GM12878 (cell line): Measurements from ENCODE around the gene UBE3B. TPM values are rescaled to one million over a fixed set of nuclear protein-coding genes. Genes with fewer than 3 reads are reported as not detected.

Experiments used
- ATAC-seq: fragments of 200-7000 bp; cut with Tn5 transposase; 3 replicates; pipeline ENCODE4 v1.9.1; 2020; ENCODE audit warnings: mild to moderate bottlenecking, moderate library complexity
- BruUV-seq: library from RNA; stranded (reverse); fragments of 400-500 nt; replicated peaks from 2 replicates; lab custom pipeline; 2021; lab: Mats Ljungman, UMichigan
- CTCF ChIA-PET: fragments of 300-600 bp; sonication (Branson Sonifier 250); formaldehyde crosslinking; extraction: SDS; loops from one replicate; lab custom pipeline; 2021; ENCODE audit warnings: inconsistent platforms; lab: Yijun Ruan, JAX
- POLR2A ChIA-PET: fragments of 350-600 bp; formaldehyde crosslinking; extraction: SDS; loops from one replicate; lab custom pipeline; 2021; ENCODE audit warnings: inconsistent platforms; lab: Charles Lee
- RAD21 ChIA-PET: fragments of 300-600 bp; sonication (Branson Sonifier 250); formaldehyde crosslinking; loops from one replicate; lab custom pipeline; 2023; ENCODE audit warnings: antibody characterized with exemption; ENCODE audit not compliant: unreplicated experiment; lab: Charles Lee
- SMC1A ChIA-PET: fragments of 300-600 bp; sonication (Branson Sonifier 250); formaldehyde crosslinking; loops from one replicate; lab custom pipeline; 2023; ENCODE audit not compliant: unreplicated experiment, uncharacterized antibody; lab: Charles Lee
- DNase-seq: peaks from one replicate; pipeline ENCODE4 v3.0.0-alpha.2; 2011; ENCODE audit warnings: low read depth, low spot score
- FAIRE-seq: peaks from 3 replicates; lab custom pipeline; 2011; peaks lifted over from hg19 to GRCh38; lab: Jason Lieb, UNC
- H2AFZ ChIP-seq: 2 replicates; pipeline ENCODE4 v1.6.0; 2011; ENCODE audit warnings: low read depth, low read length, control low read depth; ENCODE audit not compliant: control insufficient read depth
- H3K27ac ChIP-seq: 2 replicates; pipeline ENCODE4 v1.5.1; 2011; ENCODE audit warnings: control low read depth; ENCODE audit not compliant: control insufficient read depth, insufficient read depth
- H3K27me3 ChIP-seq, 2 experiments: replicated peaks in 1 of 2; 2 replicates each; pipeline versions ENCODE4 v1.6.0 to v1.6.1; 2011; ENCODE audit warnings: low read length in 1 of 2; ENCODE audit not compliant: control insufficient read depth in 2 of 2, insufficient read depth in 2 of 2
- H3K36me3 ChIP-seq, 2 experiments: 2 replicates each; pipeline ENCODE4 v1.5.1; 2011; ENCODE audit warnings: low read length in 1 of 2; ENCODE audit not compliant: control insufficient read depth in 2 of 2, insufficient read depth in 2 of 2
- H3K4me1 ChIP-seq: 2 replicates; pipeline ENCODE4 v1.6.1; 2011; ENCODE audit warnings: mild to moderate bottlenecking, low read length, moderate library complexity, mixed read lengths; ENCODE audit not compliant: control insufficient read depth, insufficient read depth
- H3K4me2 ChIP-seq: 2 replicates; pipeline ENCODE4 v1.6.0; 2011; ENCODE audit warnings: control low read depth; ENCODE audit not compliant: control insufficient read depth, insufficient read depth
- H3K4me3 ChIP-seq: fragments of 200-600 bp; sonication (generic); 2 replicates; pipeline ENCODE4 v1.5.1; 2016
- H3K79me2 ChIP-seq: 2 replicates; pipeline ENCODE4 v1.6.0; 2011; ENCODE audit warnings: low read length; ENCODE audit not compliant: control insufficient read depth, insufficient read depth
- H3K9ac ChIP-seq: 2 replicates; pipeline ENCODE4 v1.8.0; 2011; ENCODE audit warnings: low read length, control low read depth, mixed read lengths; ENCODE audit not compliant: control insufficient read depth, insufficient read depth
- H3K9me3 ChIP-seq: replicated peaks from 3 replicates; pipeline ENCODE4 v1.5.1; 2011; ENCODE audit warnings: mild to moderate bottlenecking, low read length; ENCODE audit not compliant: control insufficient read depth, insufficient read depth
- H4K20me1 ChIP-seq: 2 replicates; pipeline ENCODE4 v1.6.0; 2011; ENCODE audit not compliant: control insufficient read depth, insufficient read depth
- KDM1A ChIP-seq: fragments of 200-600 bp; sonication (generic); IDR thresholded peaks from 2 replicates; pipeline ENCODE4 v1.6.1; 2016; ENCODE audit warnings: borderline replicate concordance
- NFYA ChIP-seq: IDR thresholded peaks from 2 replicates; pipeline ENCODE4 v1.6.1; 2011; ENCODE audit warnings: low read depth, mild to moderate bottlenecking, low read length, improper control_type of control experiment, borderline replicate concordance
- NFYB ChIP-seq: IDR thresholded peaks from 2 replicates; pipeline ENCODE4 v1.6.1; 2011; ENCODE audit warnings: low read depth, mild to moderate bottlenecking, low read length, improper control_type of control experiment, moderate library complexity; ENCODE audit not compliant: insufficient read depth
- SREBF2 ChIP-seq: IDR thresholded peaks from 2 replicates; pipeline ENCODE4 v1.6.1; 2012; ENCODE audit warnings: mild to moderate bottlenecking, low read length
- TCF3 ChIP-seq: IDR thresholded peaks from 2 replicates; pipeline ENCODE4 v1.6.1; 2012; ENCODE audit warnings: low read depth, mild to moderate bottlenecking, low read length, borderline replicate concordance; ENCODE audit not compliant: insufficient read depth
- ZNF217 ChIP-seq: fragments of 450-650 bp; IDR thresholded peaks from 2 replicates; pipeline ENCODE4 v1.6.1; 2017; ENCODE audit warnings: antibody characterized with exemption, mild to moderate bottlenecking
- ZSCAN29 ChIP-seq: fragments of 450-650 bp; IDR thresholded peaks from 2 replicates; pipeline ENCODE4 v1.6.1; 2017; ENCODE audit warnings: mild to moderate bottlenecking, moderate library complexity
- WGBS: methylation state at CpG from one replicate; pipeline ENCODE4 v1.1.6; 2016; ENCODE audit warnings: low lambda C conversion rate; ENCODE audit not compliant: insufficient replicate concordance, insufficient coverage; ENCODE audit errors: missing lambda C conversion rate; 5-methylcytosine and 5-hydroxymethylcytosine counted together
- in situ Hi-C: fragments of 300-500 bp; cut with MboI; formaldehyde crosslinking; loops from 9 replicates; pipeline ENCODE4 v1.14.3; 2018; ENCODE audit warnings: mixed read lengths
- intact Hi-C: fragments of 100-400 bp; cut with micrococcal nuclease; formaldehyde crosslinking; loops from one replicate; pipeline ENCODE4 v1.14.2; 2022; ENCODE audit not compliant: unreplicated experiment
- polyA plus RNA-seq, 11 experiments: library from polyadenylated mRNA; depleted of rRNA in 4 of 11; unstranded in 6 of 11; stranded (reverse) in 5 of 11; fragments of >200 nt; fragmentation: Nextera tagmentation in 4 of 11; fragmentation: Illumina TruSeq in 1 of 11; extraction: Ambion mirVana in 4 of 11; extraction: Trizol in 1 of 11; gene quantifications; 1 replicate in 1 of 11; 2 replicates in 10 of 11; pipeline versions ENCODE4 v1.2.1 to v1.2.3, GENCODE V29; 2011 to 2016; ENCODE audit warnings: inconsistent platforms in 2 of 11, missing spikeins in 2 of 11, low read depth in 1 of 11
- total RNA-seq, 4 experiments: library from RNA; depleted of rRNA in 3 of 4; stranded (reverse); fragments of >200 nt in 3 of 4; fragmentation: Illumina TruSeq in 1 of 4; extraction: Trizol in 1 of 4; gene quantifications; 2 replicates each; pipeline versions ENCODE4 v1.2.1 to v1.2.3, GENCODE V29; 2013 to 2021
- TF ChIP-seq, protein P1 (sequence below): IDR thresholded peaks from 2 replicates; pipeline ENCODE4 v1.6.1; 2011; ENCODE audit warnings: low read depth, mild to moderate bottlenecking, low read length, moderate library complexity, borderline replicate concordance; ENCODE audit errors: extremely low read depth
- TF ChIP-seq, protein P2 (sequence below): fragments of 450-650 bp; IDR thresholded peaks from 2 replicates; pipeline ENCODE4 v1.6.1; 2017; ENCODE audit warnings: antibody characterized with exemption, mild to moderate bottlenecking, moderate library complexity
- TF ChIP-seq, protein P3 (sequence below): IDR thresholded peaks from 2 replicates; pipeline ENCODE4 v1.6.1; 2012; ENCODE audit warnings: low read depth, low read length, improper control_type of control experiment

UBE3B gene
- total and polyA plus RNA-seq, 10 of the 15 experiments (the other 5 are each of a cell fraction or from before 2014, with no cell fraction given) = 7.4 to 25.3 (median 17.1) TPM

DNA sequence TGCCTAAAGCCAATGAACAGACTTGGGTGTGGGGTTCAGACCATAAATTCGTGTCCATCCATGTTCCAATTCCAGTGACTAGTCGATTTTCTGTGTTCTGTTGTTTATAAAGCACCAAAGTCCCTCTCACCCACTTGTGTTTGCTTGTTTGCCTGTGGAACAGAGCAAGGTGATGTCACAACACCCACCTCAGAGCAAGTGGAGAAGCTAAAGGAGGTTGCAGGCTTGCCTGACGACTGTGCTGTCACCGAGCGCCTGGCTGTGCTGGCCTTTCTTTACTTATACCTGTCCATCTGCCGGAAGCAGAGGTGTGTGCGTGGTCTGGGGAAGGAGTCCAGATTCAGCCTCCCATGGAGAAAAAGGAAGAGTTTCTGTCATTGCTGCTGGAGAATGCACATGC, 102.2 kb downstream of the UBE3B start:
- Histone ChIP-seq H3K9ac (no peak overlapping the region), H3K27ac (no peak overlapping the region), H3K27me3 (no peaks in the 10 kb centered on the region), H3K4me2 (no peak overlapping the region), H3K79me2 (peaks cover 4% of the 10 kb centered on the region), H2AFZ (no peak overlapping the region), H3K9me3 (no peaks in the 10 kb centered on the region), H4K20me1 (no peaks in the 10 kb centered on the region), H3K4me1 (no peaks in the 10 kb centered on the region), H3K4me3 (no peak overlapping the region), H3K36me3 (peaks cover 2 to 23% of the 10 kb centered on the region in 2 experiments; a peak in 3 of 4 replicates)
- ATAC-seq (no peak), FAIRE-seq (no peak), DNase-seq (no peak)
- in situ Hi-C loops (no loop called here), intact Hi-C loops (no loop called here)
- CTCF ChIA-PET = no interaction called here
- RAD21 ChIA-PET = no interaction called here
- POLR2A ChIA-PET = no interaction called here
- 87% methylated on average over 7 of the region's 7 CpGs for WGBS
- SMC1A ChIA-PET = no interaction called here
- TF ChIP-seq, protein P1, sequence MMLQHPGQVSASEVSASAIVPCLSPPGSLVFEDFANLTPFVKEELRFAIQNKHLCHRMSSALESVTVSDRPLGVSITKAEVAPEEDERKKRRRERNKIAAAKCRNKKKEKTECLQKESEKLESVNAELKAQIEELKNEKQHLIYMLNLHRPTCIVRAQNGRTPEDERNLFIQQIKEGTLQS = no peak
- TF ChIP-seq ZSCAN29 = no peak
- no peak for TF ChIP-seq KDM1A
- no peak for TF ChIP-seq SREBF2
- TF ChIP-seq, protein P2, sequence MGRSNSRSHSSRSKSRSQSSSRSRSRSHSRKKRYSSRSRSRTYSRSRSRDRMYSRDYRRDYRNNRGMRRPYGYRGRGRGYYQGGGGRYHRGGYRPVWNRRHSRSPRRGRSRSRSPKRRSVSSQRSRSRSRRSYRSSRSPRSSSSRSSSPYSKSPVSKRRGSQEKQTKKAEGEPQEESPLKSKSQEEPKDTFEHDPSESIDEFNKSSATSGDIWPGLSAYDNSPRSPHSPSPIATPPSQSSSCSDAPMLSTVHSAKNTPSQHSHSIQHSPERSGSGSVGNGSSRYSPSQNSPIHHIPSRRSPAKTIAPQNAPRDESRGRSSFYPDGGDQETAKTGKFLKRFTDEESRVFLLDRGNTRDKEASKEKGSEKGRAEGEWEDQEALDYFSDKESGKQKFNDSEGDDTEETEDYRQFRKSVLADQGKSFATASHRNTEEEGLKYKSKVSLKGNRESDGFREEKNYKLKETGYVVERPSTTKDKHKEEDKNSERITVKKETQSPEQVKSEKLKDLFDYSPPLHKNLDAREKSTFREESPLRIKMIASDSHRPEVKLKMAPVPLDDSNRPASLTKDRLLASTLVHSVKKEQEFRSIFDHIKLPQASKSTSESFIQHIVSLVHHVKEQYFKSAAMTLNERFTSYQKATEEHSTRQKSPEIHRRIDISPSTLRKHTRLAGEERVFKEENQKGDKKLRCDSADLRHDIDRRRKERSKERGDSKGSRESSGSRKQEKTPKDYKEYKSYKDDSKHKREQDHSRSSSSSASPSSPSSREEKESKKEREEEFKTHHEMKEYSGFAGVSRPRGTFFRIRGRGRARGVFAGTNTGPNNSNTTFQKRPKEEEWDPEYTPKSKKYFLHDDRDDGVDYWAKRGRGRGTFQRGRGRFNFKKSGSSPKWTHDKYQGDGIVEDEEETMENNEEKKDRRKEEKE = no peak
- no peak for TF ChIP-seq NFYA
- TF ChIP-seq TCF3 = no peak
- TF ChIP-seq NFYB = no peak
- TF ChIP-seq, protein P3, sequence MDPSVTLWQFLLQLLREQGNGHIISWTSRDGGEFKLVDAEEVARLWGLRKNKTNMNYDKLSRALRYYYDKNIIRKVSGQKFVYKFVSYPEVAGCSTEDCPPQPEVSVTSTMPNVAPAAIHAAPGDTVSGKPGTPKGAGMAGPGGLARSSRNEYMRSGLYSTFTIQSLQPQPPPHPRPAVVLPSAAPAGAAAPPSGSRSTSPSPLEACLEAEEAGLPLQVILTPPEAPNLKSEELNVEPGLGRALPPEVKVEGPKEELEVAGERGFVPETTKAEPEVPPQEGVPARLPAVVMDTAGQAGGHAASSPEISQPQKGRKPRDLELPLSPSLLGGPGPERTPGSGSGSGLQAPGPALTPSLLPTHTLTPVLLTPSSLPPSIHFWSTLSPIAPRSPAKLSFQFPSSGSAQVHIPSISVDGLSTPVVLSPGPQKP = no peak
- no peak for TF ChIP-seq ZNF217
- BruUV-seq = no TSS peak
